ENCODE measurements around the gene EPS8.

GRCh38 chr12:15786772-15787171 is 2.4 kb downstream of the EPS8 start:
- TF ChIP-seq POLR2A (IDR thresholded peaks at IDR 0.05): no peak
- no peak for TF ChIP-seq CTCF (IDR thresholded peaks at IDR 0.05)
- TF ChIP-seq POLR2AphosphoS5 (IDR thresholded peaks at IDR 0.05): no peak

All from stomach (tissue), 4 donors.